Medulla oblongata (tissue), 1 donor: ENCODE measurements around the gene PTPRT.

Experiments
- DNase-seq: peaks from one replicate; pipeline ENCODE4 v3.0.0-alpha.2; 2015; ENCODE audit errors: extremely low spot score

PTPRT gene

GRCh38 chr20:42795111-42795695 is 394.5 kb downstream of the PTPRT start:
- no peak for DNase-seq

DNA sequence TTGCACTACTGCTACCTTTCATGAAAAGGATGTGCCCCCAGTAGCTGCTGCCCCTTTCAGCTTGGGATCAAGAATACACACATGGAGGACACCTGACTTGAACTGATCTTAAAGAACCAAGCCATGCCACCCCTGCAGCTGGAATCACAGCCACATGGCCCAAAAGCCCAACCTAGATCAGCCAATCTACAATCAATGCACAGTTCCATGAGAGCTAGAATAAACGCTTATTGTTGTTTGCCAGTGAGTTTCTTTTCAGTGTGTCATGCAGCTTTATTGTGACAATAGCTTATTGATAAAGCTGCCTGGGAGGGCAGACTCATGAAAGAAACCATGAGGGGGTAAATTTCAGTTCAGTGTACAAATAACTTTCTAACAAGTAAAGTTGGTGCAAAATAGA is 397.7 kb downstream of the PTPRT start:
- peak; percentile 77 for DNase-seq

DNA sequence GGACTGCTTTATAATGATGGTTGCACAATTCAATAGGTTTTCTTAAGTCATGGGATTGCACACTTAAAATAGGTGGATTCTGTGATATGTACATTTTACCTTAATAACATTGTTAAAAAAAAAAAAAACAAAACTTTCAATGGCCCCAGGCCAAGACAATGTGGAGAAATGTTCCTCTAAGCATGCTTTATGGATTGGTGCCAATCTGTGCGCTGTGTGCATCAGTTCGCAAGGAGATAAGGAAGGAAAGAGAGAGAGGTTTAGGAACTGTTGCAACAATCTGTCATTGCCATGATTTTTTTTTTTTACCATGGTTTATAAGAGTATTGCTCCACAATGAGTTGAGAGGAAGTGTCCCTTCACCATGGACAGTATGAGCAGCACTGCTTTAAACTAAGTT is 399.6 kb downstream of the PTPRT start:
- no peak for DNase-seq

GRCh38 chr20:42788707-42789106 is 401.0 kb downstream of the PTPRT start:
- no peak for DNase-seq

- no peak for DNase-seq
These were observed 404.7 kb downstream of the PTPRT start for GRCh38 chr20:42785041-42785440.

GRCh38 chr20:42779216-42779615 is 410.5 kb downstream of the PTPRT start:
- DNase-seq: no peak

- DNase-seq: no peak
These were observed 413.8 kb downstream of the PTPRT start for GRCh38 chr20:42775866-42776265.

- DNase-seq: peak; percentile 21
These were observed 414.7 kb downstream of the PTPRT start for GRCh38 chr20:42775037-42775436.

- no peak for DNase-seq
These were observed 426.7 kb downstream of the PTPRT start for GRCh38 chr20:42763015-42763414.

- peak; percentile 21 for DNase-seq
These were observed 432.7 kb downstream of the PTPRT start for GRCh38 chr20:42756991-42757390.

GRCh38 chr20:42754706-42755105 is 435.0 kb downstream of the PTPRT start:
- DNase-seq: no peak

GRCh38 chr20:42752620-42753019 is 437.1 kb downstream of the PTPRT start:
- no peak for DNase-seq

- no peak for DNase-seq
These were observed 440.1 kb downstream of the PTPRT start for GRCh38 chr20:42749556-42749955.

GRCh38 chr20:42747765-42748411 is 441.8 kb downstream of the PTPRT start:
- DNase-seq: no peak

GRCh38 chr20:42744756-42745465 is 444.8 kb downstream of the PTPRT start:
- no peak for DNase-seq

DNA sequence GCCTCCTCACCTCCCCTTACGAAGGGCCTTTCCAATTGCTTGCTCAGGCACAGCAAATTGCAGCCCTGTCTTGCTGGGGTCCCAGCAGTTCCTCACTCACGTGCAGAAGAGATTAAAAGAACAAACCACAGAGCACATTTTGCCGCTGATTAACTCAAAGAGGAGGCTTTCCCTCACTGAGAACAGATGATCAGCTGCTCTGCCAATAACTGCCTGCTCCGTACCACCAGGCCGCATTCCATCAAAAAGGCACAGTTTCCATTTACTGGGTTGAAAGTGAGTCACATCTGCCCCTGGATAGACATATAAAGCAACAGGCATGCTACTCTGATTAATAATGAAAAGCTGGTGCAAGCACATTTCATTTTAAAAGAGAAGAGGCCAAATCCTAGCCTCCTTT is 446.8 kb downstream of the PTPRT start:
- DNase-seq: no peak

- no peak for DNase-seq
These were observed 447.8 kb downstream of the PTPRT start for GRCh38 chr20:42741906-42742305.

GRCh38 chr20:42740226-42740870 is 449.4 kb downstream of the PTPRT start:
- DNase-seq: peak; percentile 58

DNA sequence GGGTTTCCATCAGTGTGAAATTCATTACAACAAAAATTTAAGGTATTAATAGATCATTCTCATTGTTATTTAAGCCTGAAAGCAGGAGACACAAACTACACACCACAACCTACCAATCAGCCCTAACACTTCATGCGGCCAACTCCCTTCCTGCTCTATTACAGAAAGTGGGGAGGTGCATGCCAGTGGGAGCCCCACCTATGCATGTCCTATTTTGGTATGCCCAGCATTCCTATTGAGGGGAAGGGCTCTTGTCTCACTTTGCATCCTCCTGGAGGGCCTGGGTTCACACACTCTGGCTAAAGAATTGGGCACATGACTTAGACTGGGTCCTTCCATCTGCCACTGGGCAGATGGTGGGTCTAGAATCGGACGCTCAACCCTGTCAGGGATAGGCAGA is 450.0 kb downstream of the PTPRT start:
- no peak for DNase-seq

GRCh38 chr20:42735539-42735938 is 454.2 kb downstream of the PTPRT start:
- no peak for DNase-seq

GRCh38 chr20:42734660-42735368 is 454.9 kb downstream of the PTPRT start:
- DNase-seq: no peak

DNA sequence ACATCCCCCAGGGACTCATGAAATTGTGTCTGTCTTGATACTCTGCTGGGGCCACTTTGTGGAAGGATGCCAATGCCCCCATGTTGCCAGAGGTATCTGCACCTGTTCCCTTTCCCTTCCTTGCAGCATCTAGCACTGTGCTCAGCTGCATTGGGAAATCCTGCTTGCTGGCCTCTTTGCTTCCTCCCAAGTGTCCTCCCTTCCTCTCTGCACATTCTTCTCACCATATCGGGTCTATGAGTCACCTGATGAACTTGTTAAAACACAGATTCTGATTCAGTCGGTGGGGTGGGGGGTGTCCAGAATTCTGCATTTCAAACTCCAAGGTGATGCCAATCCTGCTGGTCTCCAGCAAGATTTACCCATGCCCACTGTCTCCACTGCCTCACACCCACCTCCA is 467.8 kb downstream of the PTPRT start:
- no peak for DNase-seq
